Endothelial cell (in vitro differentiated cells): ENCODE data around the gene METTL23. TPM values are rescaled to one million over a fixed set of nuclear protein-coding genes. Genes with fewer than 3 reads are reported as not detected.
A peak's percentile ranks its signal among the peaks of the same experiment; 100 is the strongest.

Experiments
- DNase-seq: peaks from one replicate; pipeline ENCODE4 v3.0.0; 2021; ENCODE audit warnings: low spot score
- H3K27ac Mint-ChIP-seq: one replicate; pipeline ENCODE4 v1.8.0; 2021; ENCODE audit warnings: mixed read lengths, inconsistent platforms; ENCODE audit not compliant: unreplicated experiment
- H3K27me3 Mint-ChIP-seq: one replicate; pipeline ENCODE4 v1.8.0; 2021; ENCODE audit warnings: mild to moderate bottlenecking, moderate library complexity, mixed read lengths, inconsistent platforms; ENCODE audit not compliant: unreplicated experiment
- H3K36me3 Mint-ChIP-seq: one replicate; pipeline ENCODE4 v1.8.0; 2021; ENCODE audit warnings: mild to moderate bottlenecking, low read depth, mixed read lengths, inconsistent platforms; ENCODE audit not compliant: unreplicated experiment
- H3K4me1 Mint-ChIP-seq: one replicate; pipeline ENCODE4 v1.8.0; 2021; ENCODE audit warnings: mild to moderate bottlenecking, mixed read lengths, inconsistent platforms; ENCODE audit not compliant: unreplicated experiment
- H3K4me3 Mint-ChIP-seq: one replicate; pipeline ENCODE4 v1.8.0; 2021; ENCODE audit warnings: mild to moderate bottlenecking, mixed read lengths, inconsistent platforms; ENCODE audit not compliant: unreplicated experiment
- H3K9me3 Mint-ChIP-seq: one replicate; pipeline ENCODE4 v1.8.0; 2021; ENCODE audit warnings: mixed read lengths, inconsistent platforms; ENCODE audit not compliant: unreplicated experiment
- total RNA-seq: library from RNA; stranded (reverse); fragmentation: NEBNext Ultra II Directional; extraction: Animal tissue kit (Norgen Biotek cat#: 25700); gene quantifications from one replicate; pipeline ENCODE4 v1.2.1, GENCODE V29; 2021; ENCODE audit not compliant: unreplicated experiment
- TF ChIP-seq, protein P1 (sequence below): fragments of 200-600 bp; sonication (generic); IDR thresholded peaks from one replicate; pipeline ENCODE4 v1.5.0; 2021; ENCODE audit warnings: antibody characterized with exemption; ENCODE audit not compliant: unreplicated experiment

METTL23 gene
- total RNA-seq, 1 donor from 2014 or later, result 30.5 TPM

DNA sequence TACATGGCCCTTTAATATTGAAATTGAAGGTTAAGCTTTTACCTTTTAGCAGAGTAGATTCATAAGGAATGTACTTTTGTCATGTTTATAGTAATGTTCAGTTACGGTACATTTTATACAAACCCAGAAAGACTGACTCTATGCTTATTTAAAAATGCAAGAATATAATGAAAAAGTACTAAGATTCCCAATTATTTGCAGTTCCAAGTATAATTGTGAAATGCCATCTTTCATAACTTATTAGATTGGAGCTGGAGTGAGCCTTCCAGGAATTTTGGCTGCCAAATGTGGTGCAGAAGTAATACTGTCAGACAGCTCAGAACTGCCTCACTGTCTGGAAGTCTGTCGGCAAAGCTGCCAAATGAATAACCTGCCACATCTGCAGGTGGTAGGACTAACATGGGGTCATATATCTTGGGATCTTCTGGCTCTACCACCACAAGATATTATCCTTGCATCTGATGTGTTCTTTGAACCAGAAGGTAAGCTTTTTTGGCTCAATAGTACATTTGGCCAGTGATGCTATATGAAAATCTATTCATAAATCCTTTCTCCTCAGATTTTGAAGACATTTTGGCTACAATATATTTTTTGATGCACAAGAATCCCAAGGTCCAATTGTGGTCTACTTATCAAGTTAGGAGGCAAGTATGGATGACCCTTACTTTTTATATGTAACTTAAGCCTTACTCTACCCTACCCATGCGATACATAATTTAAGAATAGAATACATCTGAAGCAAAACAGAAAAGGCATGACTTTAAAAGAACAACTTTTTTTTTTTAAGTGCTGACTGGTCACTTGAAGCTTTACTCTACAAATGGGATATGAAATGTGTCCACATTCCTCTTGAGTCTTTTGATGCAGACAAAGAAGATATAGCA is 6.3 kb downstream of the METTL23 start:
- H3K27ac Mint-ChIP-seq, result peak overlapping the region; percentile 75
- no peak for DNase-seq
- H3K4me3 Mint-ChIP-seq, result peak overlapping the region; percentile 66

DNA sequence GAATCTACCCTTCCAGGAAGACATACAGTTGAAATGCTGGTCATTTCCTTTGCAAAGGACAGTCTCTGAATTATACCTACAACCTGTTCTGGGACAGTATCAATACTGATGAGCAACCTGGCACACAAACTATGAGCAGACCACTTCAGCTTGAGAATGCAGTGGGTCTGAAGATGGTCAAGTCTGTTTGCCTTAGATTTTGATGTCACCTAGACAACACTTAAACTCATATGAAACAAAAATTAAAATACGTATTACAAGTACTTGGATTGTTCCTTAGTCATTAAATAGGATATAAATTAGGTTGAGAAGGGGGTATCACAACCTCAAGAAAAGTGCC is 6.9 kb downstream of the METTL23 start:
- H3K27ac Mint-ChIP-seq, result peak overlapping the region; percentile 79
- no peaks in the 10 kb centered on the region for H3K9me3 Mint-ChIP-seq
- H3K4me3 Mint-ChIP-seq, result peak overlapping the region; percentile 88
- peaks cover 31% of the 10 kb centered on the region for H3K36me3 Mint-ChIP-seq
- no peak for DNase-seq
- peaks cover 13% of the 10 kb centered on the region for H3K27me3 Mint-ChIP-seq
- TF ChIP-seq, protein P1, sequence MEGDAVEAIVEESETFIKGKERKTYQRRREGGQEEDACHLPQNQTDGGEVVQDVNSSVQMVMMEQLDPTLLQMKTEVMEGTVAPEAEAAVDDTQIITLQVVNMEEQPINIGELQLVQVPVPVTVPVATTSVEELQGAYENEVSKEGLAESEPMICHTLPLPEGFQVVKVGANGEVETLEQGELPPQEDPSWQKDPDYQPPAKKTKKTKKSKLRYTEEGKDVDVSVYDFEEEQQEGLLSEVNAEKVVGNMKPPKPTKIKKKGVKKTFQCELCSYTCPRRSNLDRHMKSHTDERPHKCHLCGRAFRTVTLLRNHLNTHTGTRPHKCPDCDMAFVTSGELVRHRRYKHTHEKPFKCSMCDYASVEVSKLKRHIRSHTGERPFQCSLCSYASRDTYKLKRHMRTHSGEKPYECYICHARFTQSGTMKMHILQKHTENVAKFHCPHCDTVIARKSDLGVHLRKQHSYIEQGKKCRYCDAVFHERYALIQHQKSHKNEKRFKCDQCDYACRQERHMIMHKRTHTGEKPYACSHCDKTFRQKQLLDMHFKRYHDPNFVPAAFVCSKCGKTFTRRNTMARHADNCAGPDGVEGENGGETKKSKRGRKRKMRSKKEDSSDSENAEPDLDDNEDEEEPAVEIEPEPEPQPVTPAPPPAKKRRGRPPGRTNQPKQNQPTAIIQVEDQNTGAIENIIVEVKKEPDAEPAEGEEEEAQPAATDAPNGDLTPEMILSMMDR, result no peak
- H3K4me1 Mint-ChIP-seq, result peaks cover 35% of the 10 kb centered on the region

More for the DNA sequence above, 6.3 kb downstream of the METTL23 start:
- Mint-ChIP-seq H3K36me3 (peaks cover 31% of the 10 kb centered on the region), H3K4me1 (peaks cover 28% of the 10 kb centered on the region), H3K9me3 (no peaks in the 10 kb centered on the region), H3K27me3 (peaks cover 11% of the 10 kb centered on the region)
- TF ChIP-seq, protein P1, result no peak

DNA sequence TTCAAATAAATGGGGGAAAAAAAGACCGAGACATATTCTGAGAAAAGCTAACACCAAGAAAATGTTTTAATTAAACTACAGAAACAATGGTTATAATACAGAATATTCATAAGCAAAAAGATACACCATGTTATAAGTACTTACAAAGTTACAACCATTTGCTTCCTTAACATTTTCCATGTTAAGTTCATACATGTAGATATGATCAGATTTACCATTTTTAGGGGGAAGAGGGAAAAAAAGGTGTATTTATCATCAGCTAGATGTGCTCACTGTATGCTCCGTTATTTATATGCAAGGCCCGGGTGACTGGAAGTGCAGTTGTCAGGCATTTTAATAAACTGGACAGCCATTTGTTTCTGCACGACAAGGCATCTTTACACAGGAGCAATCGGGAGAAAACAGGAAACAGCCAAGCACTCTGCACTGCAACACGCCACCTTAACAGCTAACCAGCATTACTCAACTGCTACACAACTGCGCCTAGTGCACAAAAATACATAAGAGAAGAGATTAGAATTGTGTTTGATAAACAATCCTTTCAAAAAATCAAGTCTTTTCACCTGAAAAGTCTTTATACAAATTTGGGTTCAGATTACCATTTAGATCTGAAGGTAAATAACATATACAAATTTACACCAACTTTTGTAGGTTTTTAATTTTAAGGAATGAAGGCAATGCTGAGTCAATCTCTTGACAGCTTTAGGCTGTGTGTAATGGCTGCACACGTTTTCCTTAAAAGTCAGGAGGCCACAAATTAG is 7.6 kb downstream of the METTL23 start:
- Mint-ChIP-seq H3K27ac (peak overlapping the region; percentile 79), H3K4me1 (peaks cover 38% of the 10 kb centered on the region), H3K4me3 (peak overlapping the region; percentile 88), H3K36me3 (peaks cover 31% of the 10 kb centered on the region), H3K9me3 (no peaks in the 10 kb centered on the region), H3K27me3 (peaks cover 12% of the 10 kb centered on the region)
- DNase-seq, result no peak
- TF ChIP-seq, protein P1, result no peak

DNA sequence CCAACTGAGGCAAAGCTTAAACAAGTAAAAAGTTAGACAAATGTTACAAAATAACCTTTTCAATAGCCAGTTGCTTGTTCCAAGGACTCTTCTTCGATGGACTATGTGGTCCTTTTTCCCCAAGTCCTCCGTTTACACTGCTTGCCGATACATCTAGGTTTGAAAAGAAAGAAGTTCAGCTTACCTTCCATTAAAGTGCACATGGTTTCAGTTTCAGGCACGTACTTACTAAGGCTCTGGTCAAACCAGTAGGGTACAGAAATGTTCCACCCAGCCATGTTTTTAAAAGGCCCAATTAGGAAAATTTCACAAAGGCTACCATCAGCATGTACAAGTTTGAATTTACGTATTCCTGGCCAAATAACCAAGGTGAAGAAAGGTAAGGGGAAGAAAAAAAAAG is 8.4 kb downstream of the METTL23 start:
- Mint-ChIP-seq H3K4me1 (peaks cover 38% of the 10 kb centered on the region), H3K9me3 (no peaks in the 10 kb centered on the region), H3K36me3 (peaks cover 31% of the 10 kb centered on the region), H3K27ac (peak overlapping the region; percentile 75), H3K4me3 (peak overlapping the region; percentile 100), H3K27me3 (peaks cover 14% of the 10 kb centered on the region)
- DNase-seq, result no peak
- TF ChIP-seq, protein P1, result no peak
